B cell (primary cell): ENCODE results near the gene LEPROT. TPM values are rescaled to one million over a fixed set of nuclear protein-coding genes. Genes with fewer than 3 reads are reported as not detected.

Experiments
- ATAC-seq: fragments of 200-7000 bp; cut with Tn5 transposase; one replicate; pipeline ENCODE4 v1.10.0; 2021; ENCODE audit warnings: low read depth, mild to moderate bottlenecking, moderate number of reproducible peaks, moderate library complexity
- CTCF ChIA-PET: fragments of 350-600 bp; sonication (Branson Sonifier 250); formaldehyde crosslinking; loops from one replicate; lab custom pipeline; 2021; ENCODE audit warnings: antibody characterized with exemption, inconsistent platforms; lab: Charles Lee
- POLR2A ChIA-PET: fragments of 350-600 bp; sonication (Branson Sonifier 250); formaldehyde crosslinking; loops from one replicate; lab custom pipeline; 2021; ENCODE audit warnings: antibody characterized with exemption; lab: Charles Lee
- DNase-seq: peaks from one replicate; pipeline ENCODE4 v3.0.0; 2013
- H2AFZ ChIP-seq: 2 replicates; pipeline ENCODE4 v1.6.1; 2012; ENCODE audit warnings: mild to moderate bottlenecking, low read depth, low read length; ENCODE audit not compliant: insufficient read depth, poor library complexity, severe bottlenecking
- H3K27ac ChIP-seq, 2 donors: 1 replicate in 1 of 2; 2 replicates in 1 of 2; pipeline ENCODE4 v1.5.1; 2012 to 2013; ENCODE audit warnings: low read length in 2 of 2, mild to moderate bottlenecking in 2 of 2, moderate library complexity in 1 of 2
- H3K27me3 ChIP-seq, 4 experiments: fragments of 200-600 bp in 1 of 4; sonication (generic) in 1 of 4; replicated peaks in 1 of 4; 1 replicate in 2 of 4; 2 replicates in 2 of 4; pipeline versions ENCODE4 v1.6.1 to v1.7.0; 2013 to 2016; ENCODE audit warnings: low read length in 3 of 4, mild to moderate bottlenecking in 2 of 4, mixed read lengths in 1 of 4, moderate library complexity in 1 of 4; ENCODE audit not compliant: insufficient read depth in 4 of 4, control insufficient read depth in 3 of 4; ENCODE audit errors: control extremely low read depth in 1 of 4
- H3K36me3 ChIP-seq, 2 experiments: replicated peaks in 1 of 2; 1 replicate in 1 of 2; 2 replicates in 1 of 2; pipeline versions ENCODE4 v1.6.1 to v1.7.1; 2013; ENCODE audit warnings: low read length in 1 of 2; ENCODE audit not compliant: insufficient read depth in 2 of 2, control insufficient read depth in 1 of 2; ENCODE audit errors: control extremely low read depth in 1 of 2, extremely low read depth in 1 of 2
- H3K4me1 ChIP-seq, 2 donors: fragments of 200-600 bp in 1 of 2; sonication (generic) in 1 of 2; 1 replicate in 1 of 2; 2 replicates in 1 of 2; pipeline versions ENCODE4 v1.5.1 to v1.6.1; 2013 to 2017; ENCODE audit warnings: low read length in 2 of 2; ENCODE audit not compliant: control insufficient read depth in 2 of 2, insufficient read depth in 2 of 2
- H3K4me2 ChIP-seq: replicated peaks from 2 replicates; pipeline ENCODE3; 2012; ENCODE audit warnings: mild to moderate bottlenecking, low read depth, low read length; ENCODE audit not compliant: poor library complexity, severe bottlenecking
- H3K4me3 ChIP-seq, 5 experiments: fragments of 200-600 bp in 1 of 5; sonication (generic) in 1 of 5; 1 replicate in 3 of 5; 2 replicates in 2 of 5; pipeline versions ENCODE4 v1.5.1 to v1.7.0; 2011 to 2016; ENCODE audit warnings: low read length in 4 of 5, mild to moderate bottlenecking in 4 of 5, low read depth in 2 of 5, control low read depth in 1 of 5, moderate library complexity in 1 of 5; ENCODE audit not compliant: insufficient read depth in 1 of 5; ENCODE audit errors: control extremely low read depth in 1 of 5, extremely low read depth in 1 of 5
- H3K79me2 ChIP-seq: fragments of 200-600 bp; sonication (generic); one replicate; pipeline ENCODE4 v1.6.0; 2016; ENCODE audit warnings: low read length; ENCODE audit not compliant: control insufficient read depth, insufficient read depth
- H3K9ac ChIP-seq: fragments of 200-600 bp; sonication (generic); 2 replicates; pipeline ENCODE4 v1.6.1; 2017; ENCODE audit warnings: mild to moderate bottlenecking, low read length, moderate library complexity
- H3K9me3 ChIP-seq, 3 donors: one replicate each; pipeline versions ENCODE4 v1.6.1 to v1.7.1; 2013; ENCODE audit warnings: low read length in 2 of 3; ENCODE audit not compliant: control insufficient read depth in 2 of 3, insufficient read depth in 1 of 3; ENCODE audit errors: control extremely low read depth in 1 of 3
- H4K20me1 ChIP-seq: 2 replicates; pipeline ENCODE4 v1.6.0; 2012; ENCODE audit warnings: mild to moderate bottlenecking, low read length; ENCODE audit not compliant: insufficient read depth, control insufficient read depth, poor library complexity, severe bottlenecking
- H3K27ac Mint-ChIP-seq: one replicate; pipeline ENCODE4 v1.8.0; 2021; ENCODE audit warnings: mixed read lengths
- H3K27me3 Mint-ChIP-seq: one replicate; pipeline ENCODE4 v1.8.0; 2021; ENCODE audit warnings: mixed read lengths
- H3K4me1 Mint-ChIP-seq: one replicate; pipeline ENCODE4 v1.8.0; 2021; ENCODE audit warnings: mixed read lengths
- H3K4me3 Mint-ChIP-seq: one replicate; pipeline ENCODE4 v1.8.0; 2021; ENCODE audit warnings: mixed read lengths
- H3K9me3 Mint-ChIP-seq: one replicate; pipeline ENCODE4 v1.8.0; 2022; ENCODE audit warnings: mixed read lengths; ENCODE audit not compliant: insufficient read depth
- CTCF ChIP-seq: fragments of 200-600 bp; IDR thresholded peaks from one replicate; pipeline ENCODE4 v1.8.0; 2022; ENCODE audit warnings: antibody characterized with exemption, mild to moderate bottlenecking
- EZH2 ChIP-seq: IDR thresholded peaks from 2 replicates; pipeline ENCODE4 v1.6.1; 2012; ENCODE audit warnings: borderline replicate concordance, low read depth, mild to moderate bottlenecking, moderate library complexity, low read length; ENCODE audit not compliant: insufficient read depth, poor library complexity, severe bottlenecking
- WGBS: methylation state at CpG from one replicate; pipeline ENCODE4 v1.1.5; 2013; ENCODE audit warnings: missing lambda C conversion rate; ENCODE audit not compliant: insufficient coverage; 5-methylcytosine and 5-hydroxymethylcytosine counted together
- intact Hi-C: fragments of 100-400 bp; cut with micrococcal nuclease; formaldehyde crosslinking; loops from one replicate; pipeline ENCODE4 v1.10.0; 2022
- polyA plus RNA-seq: library from polyadenylated mRNA; depleted of rRNA; stranded (reverse); fragments of >200 nt; gene quantifications from 2 replicates; pipeline ENCODE4 v1.2.3, GENCODE V29; 2012
- total RNA-seq, 2 donors: library from RNA; stranded (reverse); fragments of 120-200 nt in 1 of 2; gene quantifications; 1 replicate in 1 of 2; 2 replicates in 1 of 2; pipeline versions ENCODE4 v1.2.3 to v1.2.4, GENCODE V29; 2013 to 2022

Gene LEPROT
- total and polyA plus RNA-seq, 2 donors (not counting 1 experiment from before 2014, with no cell fraction given), result 9.7 to 26.5 TPM

- intact Hi-C loops, result no loop called here
- POLR2A ChIA-PET, result no interaction called here
- H3K27ac Mint-ChIP-seq, result no peak overlapping the region
- H3K27me3 Mint-ChIP-seq, result no peaks in the 10 kb centered on the region
- H3K27me3 ChIP-seq, result no peaks in the 10 kb centered on the region
- peaks cover 0 to 8% (median 0%) of the 10 kb centered on the region in 3 donors for H3K9me3 ChIP-seq
- CTCF ChIA-PET, result no interaction called here
- H3K4me3 Mint-ChIP-seq, result no peak overlapping the region
- H3K9me3 Mint-ChIP-seq, result peaks cover 2% of the 10 kb centered on the region
- TF ChIP-seq EZH2, result no peak
- no peak for TF ChIP-seq CTCF
- no peak overlapping the region for H2AFZ ChIP-seq
- H3K9ac ChIP-seq, result no peak overlapping the region
- no peak overlapping the region for H3K27ac ChIP-seq
- no peaks in the 10 kb centered on the region for H3K36me3 ChIP-seq
- 81% methylated on average over 6 of the region's 6 CpGs for WGBS
- no peak overlapping the region for H3K4me2 ChIP-seq
- H3K4me3 ChIP-seq, result no peak overlapping the region
- H3K4me1 Mint-ChIP-seq, result no peaks in the 10 kb centered on the region
- no peaks in the 10 kb centered on the region for H4K20me1 ChIP-seq
- DNase-seq, result no peak
- no peak for ATAC-seq
- H3K79me2 ChIP-seq, result no peaks in the 10 kb centered on the region
- no peaks in the 10 kb centered on the region for H3K4me1 ChIP-seq
Observed at GRCh38 chr1:65467536-65467935, 47.1 kb downstream of the LEPROT start.

GRCh38 chr1:65469126-65469888 lies 48.8 kb downstream of the LEPROT start:
- no peaks in the 10 kb centered on the region for H3K27me3 Mint-ChIP-seq
- intact Hi-C loops, result no loop called here
- no peak overlapping the region for H3K4me3 Mint-ChIP-seq
- Histone ChIP-seq H4K20me1 (no peaks in the 10 kb centered on the region), H3K4me1 (no peaks in the 10 kb centered on the region), H3K9me3 (peaks cover 0 to 8% (median 0%) of the 10 kb centered on the region in 3 donors), H3K4me2 (no peak overlapping the region), H3K36me3 (no peaks in the 10 kb centered on the region), H3K27me3 (no peaks in the 10 kb centered on the region), H3K4me3 (no peak overlapping the region), H2AFZ (no peak overlapping the region), H3K27ac (no peak overlapping the region), H3K9ac (no peak overlapping the region), H3K79me2 (no peaks in the 10 kb centered on the region)
- POLR2A ChIA-PET, result no interaction called here
- H3K9me3 Mint-ChIP-seq, result peaks cover 2% of the 10 kb centered on the region
- no peaks in the 10 kb centered on the region for H3K4me1 Mint-ChIP-seq
- CTCF ChIA-PET, result no interaction called here
- H3K27ac Mint-ChIP-seq, result no peak overlapping the region
- ATAC-seq, result no peak
- no peak for TF ChIP-seq EZH2
- DNase-seq, result no peak
- WGBS, result 63% methylated on average over 3 of the region's 4 CpGs
